Posterior cingulate gyrus (tissue), 11 donors: ENCODE data around the gene COQ8A.

Experiments used
- DNase-seq, 10 donors: peaks; one replicate each; pipeline versions ENCODE4 v3.0.0 to v3.0.0-alpha.2; 2020 to 2021; ENCODE audit warnings: mixed read lengths in 3 of 10
- intact Hi-C: fragments of 100-400 bp; cut with DNase I; formaldehyde crosslinking; loops from one replicate; pipeline ENCODE4 v1.15.1; 2023

The COQ8A gene

GRCh38 chr1:226940029-226940805, at the start of gene COQ8A:
COQ8A (plus strand) TSS chr1:226940294; CDS start chr1:226961386, 21,092 bp downstream.
- intact Hi-C loops: loop anchor here (5.0 kb wide), 1 partner anchor 47 kb away; no protein-coding TSS in a partner anchor
- peak; percentile 99 to 100 (median 100) for DNase-seq

GRCh38 chr1:226890331-226891108, 49.6 kb upstream of the COQ8A start:
- intact Hi-C loops: no loop called here
- no peak for DNase-seq

- DNase-seq: no peak
- intact Hi-C loops: no loop called here
These were observed 48.7 kb upstream of the COQ8A start for GRCh38 chr1:226891346-226891745.

- DNase-seq: peak in 1 of 10 donors; percentile 73
- intact Hi-C loops: no loop called here
These were observed 48.1 kb upstream of the COQ8A start for GRCh38 chr1:226891846-226892523.

- no peak for DNase-seq
- intact Hi-C loops: no loop called here
These were observed 47.6 kb upstream of the COQ8A start for GRCh38 chr1:226892524-226892875.

GRCh38 chr1:226893936-226894335, 46.2 kb upstream of the COQ8A start:
- intact Hi-C loops: no loop called here
- no peak for DNase-seq

GRCh38 chr1:226894826-226895225, 45.3 kb upstream of the COQ8A start:
- intact Hi-C loops: no loop called here
- DNase-seq: no peak

GRCh38 chr1:226895644-226896043, 44.5 kb upstream of the COQ8A start:
- intact Hi-C loops: no loop called here

GRCh38 chr1:226898246-226898645, 41.8 kb upstream of the COQ8A start:
- DNase-seq: no peak
- intact Hi-C loops: no loop called here

More at GRCh38 chr1:226895644-226896043, 44.5 kb upstream of the COQ8A start:
- no peak for DNase-seq

GRCh38 chr1:226901421-226901820, 38.7 kb upstream of the COQ8A start:
- no peak for DNase-seq
- intact Hi-C loops: no loop called here

GRCh38 chr1:226902601-226903000, 37.5 kb upstream of the COQ8A start:
- intact Hi-C loops: no loop called here
- DNase-seq: no peak

GRCh38 chr1:226903819-226904716, 36.0 kb upstream of the COQ8A start:
- intact Hi-C loops: no loop called here
- DNase-seq: no peak

GRCh38 chr1:226904772-226905171, 35.3 kb upstream of the COQ8A start:
- DNase-seq: no peak
- intact Hi-C loops: no loop called here

GRCh38 chr1:226908419-226908818, 31.7 kb upstream of the COQ8A start:
- DNase-seq: no peak
- intact Hi-C loops: no loop called here

GRCh38 chr1:226908913-226909312, 31.2 kb upstream of the COQ8A start:
- intact Hi-C loops: no loop called here
- no peak for DNase-seq

- peak in 8 of 10 donors; percentile 43 to 93 (median 60) for DNase-seq
- intact Hi-C loops: loop anchor here (5.0 kb wide), 1 partner anchor 525 kb away; no protein-coding TSS in a partner anchor
These were observed 27.4 kb upstream of the COQ8A start for GRCh38 chr1:226912587-226913176.

- no peak for DNase-seq
- intact Hi-C loops: no loop called here
These were observed 24.5 kb upstream of the COQ8A start for GRCh38 chr1:226915672-226915995.

GRCh38 chr1:226916497-226916896, 23.6 kb upstream of the COQ8A start:
- intact Hi-C loops: no loop called here
- DNase-seq: no peak

- DNase-seq: no peak
- intact Hi-C loops: no loop called here
These were observed 20.5 kb upstream of the COQ8A start for GRCh38 chr1:226919587-226919986.

- no peak for DNase-seq
- intact Hi-C loops: no loop called here
These were observed 20.1 kb upstream of the COQ8A start for GRCh38 chr1:226919995-226920394.
